GM21367 (cell line): ENCODE results near the gene CLGN.

Experiments used
- ATAC-seq: cut with Tn5 transposase; IDR thresholded peaks from one replicate; pipeline ENCODE4 v1.9.1; 2021; ENCODE audit not compliant: unreplicated experiment

The CLGN gene

GRCh38 chr4:140382732-140383131 lies 44.7 kb downstream of the CLGN start:
- ATAC-seq = no peak

DNA sequence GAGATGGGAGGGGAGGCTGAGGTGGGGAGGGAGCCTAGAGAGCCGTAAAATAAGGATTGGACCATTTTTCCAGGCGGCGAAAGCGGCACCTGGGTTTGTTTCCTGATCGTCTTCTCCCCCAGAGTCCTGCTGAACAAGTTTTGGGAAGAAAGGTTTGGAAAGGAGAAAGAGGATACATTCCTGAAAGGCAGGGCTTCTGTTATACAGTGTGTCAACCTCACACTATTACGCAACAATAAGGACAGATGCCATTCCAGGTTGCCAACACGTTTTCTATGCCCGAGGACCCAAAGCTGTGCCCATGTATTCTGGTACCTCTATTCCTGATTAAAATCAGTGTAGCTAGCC lies 53.3 kb downstream of the CLGN start:
- ATAC-seq = no peak

DNA sequence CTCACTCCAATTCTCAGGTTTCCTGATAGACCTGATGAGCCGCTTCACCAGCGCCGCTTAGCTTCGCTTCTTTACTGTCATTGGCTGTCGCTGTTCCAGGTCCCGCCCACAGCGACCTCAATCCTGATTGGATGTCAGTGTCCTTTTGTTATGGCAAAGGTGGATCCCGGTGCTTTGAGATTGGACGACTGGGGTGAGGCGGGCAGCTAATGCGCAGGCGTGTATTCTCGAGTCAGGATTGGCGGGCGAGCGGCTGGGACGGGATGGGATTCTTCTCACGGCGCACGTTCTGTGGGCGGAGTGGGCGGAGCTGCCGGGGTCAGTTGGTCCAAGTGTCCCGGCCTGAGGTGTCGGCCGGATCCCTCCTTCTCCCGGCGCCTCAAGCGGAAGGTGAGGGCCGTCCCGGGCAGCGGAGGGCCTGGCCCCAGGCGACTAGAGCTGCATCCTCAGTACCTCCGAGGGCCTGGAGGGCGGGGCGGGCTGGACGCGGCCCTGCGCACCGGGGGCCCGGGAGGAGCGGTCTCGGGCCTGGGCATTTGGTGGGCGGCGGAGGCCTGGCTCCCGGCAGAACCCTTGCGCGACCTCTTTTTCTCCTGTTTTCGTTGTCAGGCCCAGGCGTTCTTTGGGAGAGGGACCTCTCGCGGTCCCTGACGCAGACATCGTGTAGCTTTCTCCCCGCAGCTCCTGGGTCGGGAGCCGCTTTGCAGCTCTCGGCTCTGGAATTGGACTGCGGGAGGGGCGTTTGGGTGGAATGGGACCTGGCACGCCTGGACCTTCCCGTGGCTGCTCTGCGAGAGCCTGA lies 53.9 kb downstream of the CLGN start, which contains the start of gene SCOC:
SCOC (plus strand) TSS at position 319 of the 802 bp plus-strand sequence. CDS start 5,525 bp downstream, outside the sequence.
- ATAC-seq = peak; percentile 93

DNA sequence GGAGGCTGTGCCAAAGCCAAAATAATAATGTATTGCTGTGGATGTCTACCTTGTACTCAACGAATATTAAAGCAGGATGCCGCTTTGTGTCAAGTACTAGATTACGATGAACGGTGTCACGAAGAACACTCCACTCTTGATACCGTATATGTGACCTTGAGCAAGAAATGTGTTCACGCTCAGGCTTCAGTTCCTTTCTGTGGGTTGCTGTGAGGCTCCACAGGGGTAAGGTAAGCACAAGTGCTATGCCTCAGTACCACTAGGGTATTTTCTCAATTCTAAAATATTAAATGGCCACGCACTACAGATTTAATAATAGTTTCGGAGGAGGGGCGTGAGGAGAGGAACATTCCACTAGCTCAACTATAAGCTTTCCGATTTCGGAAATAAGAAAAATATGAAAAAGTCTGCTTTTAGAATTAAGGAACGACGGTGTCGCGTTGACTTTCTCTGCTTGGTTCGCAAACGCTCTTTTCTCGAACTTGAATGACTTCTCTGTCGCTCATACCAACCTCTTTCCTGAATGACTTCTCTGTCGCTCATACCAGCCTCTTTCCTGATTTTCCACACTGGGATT lies 54.6 kb downstream of the CLGN start:
- ATAC-seq = peak; percentile 60

- no peak for ATAC-seq
Measured at GRCh38 chr4:140368686-140369085, 58.8 kb downstream of the CLGN start.

- no peak for ATAC-seq
Measured at GRCh38 chr4:140367738-140368137, 59.7 kb downstream of the CLGN start.

DNA sequence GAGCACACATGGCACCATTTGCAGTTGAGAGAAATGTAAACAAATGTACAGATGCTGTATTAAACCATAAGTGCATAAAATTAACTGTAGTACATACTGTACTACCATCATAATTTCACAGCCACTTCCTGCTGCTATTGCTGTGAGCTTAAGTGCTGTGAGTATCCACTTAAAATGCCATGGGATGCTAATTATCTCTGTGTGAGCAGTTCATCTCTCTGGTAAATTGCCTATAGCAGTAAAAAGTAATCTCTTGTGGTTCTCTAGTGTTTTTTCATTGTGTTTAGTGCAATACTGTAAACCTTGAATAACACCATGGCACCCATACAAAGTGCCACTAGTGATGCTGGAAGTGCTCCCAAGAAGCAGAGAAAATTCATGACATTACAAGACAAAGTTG lies 63.9 kb downstream of the CLGN start:
- ATAC-seq = no peak

DNA sequence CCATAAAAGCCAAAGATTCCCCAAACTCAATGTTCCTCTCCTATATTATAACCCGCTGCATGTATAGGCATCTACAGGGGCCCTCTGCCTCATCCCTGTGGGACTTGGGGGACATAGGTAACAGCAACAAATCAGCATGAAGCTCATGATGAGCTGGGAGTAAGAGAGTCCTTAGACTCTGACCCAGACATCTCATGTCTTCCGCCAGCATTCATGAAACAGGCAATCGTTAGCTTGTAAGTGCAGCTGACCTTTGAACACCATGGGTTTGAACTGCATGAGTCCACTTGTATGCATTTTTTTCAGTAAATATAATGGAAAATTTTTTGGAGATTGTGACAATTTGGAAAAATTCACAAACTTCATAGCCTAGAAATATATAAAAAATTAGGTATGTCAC lies 64.4 kb downstream of the CLGN start:
- no peak for ATAC-seq

- ATAC-seq = no peak
Measured at GRCh38 chr4:140361099-140361498, 66.3 kb downstream of the CLGN start.

- peak; percentile 94 for ATAC-seq
Measured at GRCh38 chr4:140359562-140360427, 67.7 kb downstream of the CLGN start.

DNA sequence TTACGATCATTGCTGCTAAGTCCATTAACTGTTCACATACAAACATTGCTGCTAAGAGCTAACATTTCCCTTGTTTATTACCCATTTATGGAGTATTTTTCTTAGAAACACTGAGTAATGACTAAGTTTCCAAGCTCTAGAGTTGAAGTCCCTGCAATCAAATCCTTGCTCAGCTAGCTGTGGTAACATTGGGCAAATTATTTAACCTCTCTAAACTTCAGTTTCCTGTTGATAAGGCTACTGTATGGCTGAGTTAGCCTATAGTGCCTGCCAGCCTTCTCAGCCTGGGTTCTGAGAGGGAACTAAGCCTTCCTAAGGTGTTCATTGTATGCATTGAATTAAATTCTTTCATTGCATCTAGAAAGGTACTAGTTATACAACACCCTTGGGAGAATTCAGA lies 69.2 kb downstream of the CLGN start:
- ATAC-seq = no peak

DNA sequence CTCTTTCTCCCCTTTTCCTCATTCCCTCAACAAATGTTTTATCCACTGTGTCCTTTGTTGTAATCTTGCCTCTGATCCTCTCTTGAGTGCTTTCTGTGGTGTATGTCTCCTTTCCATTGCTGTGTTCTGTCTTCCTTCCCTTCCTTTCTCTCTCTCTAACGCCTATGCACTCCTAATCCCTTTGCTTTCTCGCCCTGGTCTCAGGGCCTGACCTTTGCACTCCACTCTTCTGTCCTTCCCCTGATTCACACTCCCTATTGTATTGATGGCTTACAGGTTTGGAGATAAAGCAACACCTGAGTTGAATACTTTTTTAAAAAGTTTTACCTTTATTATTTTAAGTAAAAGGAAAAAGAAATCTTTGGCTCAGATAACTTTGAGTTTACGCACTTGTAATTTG lies 69.6 kb downstream of the CLGN start:
- no peak for ATAC-seq

- no peak for ATAC-seq
Measured at GRCh38 chr4:140355288-140355687, 72.2 kb downstream of the CLGN start.

- no peak for ATAC-seq
Measured at GRCh38 chr4:140353786-140354185, 73.7 kb downstream of the CLGN start.

DNA sequence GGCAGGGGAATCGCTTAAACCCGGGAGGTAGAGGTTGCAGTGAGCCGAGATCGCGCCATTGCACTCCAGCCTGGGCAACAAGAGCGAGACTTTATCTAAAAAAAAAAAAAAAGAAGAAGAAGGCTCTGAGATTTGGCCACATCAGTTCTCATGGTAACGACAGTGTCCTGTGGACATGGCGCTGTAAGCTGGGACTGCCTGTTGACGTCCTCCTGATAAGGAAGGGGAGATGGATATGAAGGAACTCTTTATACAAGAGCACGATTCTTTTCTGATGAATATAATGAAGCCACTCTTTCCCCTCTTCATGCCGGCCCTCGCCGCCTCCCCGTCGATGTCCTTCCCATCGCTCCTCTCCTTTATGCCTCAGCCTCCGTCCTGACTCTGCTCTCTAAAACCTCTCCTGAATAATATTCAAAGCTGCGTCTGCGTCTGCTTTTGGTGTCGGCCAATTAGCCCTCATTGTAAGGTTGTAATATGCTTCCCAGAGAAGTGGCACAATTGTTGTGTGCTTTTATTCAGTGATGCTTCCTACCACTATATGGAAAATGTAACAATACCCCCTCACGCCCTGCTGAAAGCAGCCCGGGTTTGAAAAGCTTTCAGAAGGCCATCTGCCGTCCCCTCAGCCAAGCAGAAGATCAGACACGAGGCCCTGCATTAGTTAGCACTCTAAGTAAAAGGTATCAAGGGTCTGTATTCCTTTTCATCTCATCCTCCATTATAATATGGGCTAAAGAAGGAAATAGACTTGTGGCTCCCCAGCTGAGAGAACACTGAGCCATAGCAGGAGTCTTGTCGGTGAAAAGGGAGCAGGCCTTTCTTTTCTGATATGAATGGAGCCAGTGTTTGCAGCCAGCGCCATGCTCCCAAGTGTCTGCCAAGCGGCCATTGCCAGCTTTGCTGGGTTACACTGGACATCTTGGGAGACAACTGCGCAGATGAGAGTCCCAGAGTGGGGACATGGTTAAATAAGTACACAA lies 76.1 kb downstream of the CLGN start:
- ATAC-seq = no peak

GRCh38 chr4:140349816-140350215 lies 77.6 kb downstream of the CLGN start:
- no peak for ATAC-seq

DNA sequence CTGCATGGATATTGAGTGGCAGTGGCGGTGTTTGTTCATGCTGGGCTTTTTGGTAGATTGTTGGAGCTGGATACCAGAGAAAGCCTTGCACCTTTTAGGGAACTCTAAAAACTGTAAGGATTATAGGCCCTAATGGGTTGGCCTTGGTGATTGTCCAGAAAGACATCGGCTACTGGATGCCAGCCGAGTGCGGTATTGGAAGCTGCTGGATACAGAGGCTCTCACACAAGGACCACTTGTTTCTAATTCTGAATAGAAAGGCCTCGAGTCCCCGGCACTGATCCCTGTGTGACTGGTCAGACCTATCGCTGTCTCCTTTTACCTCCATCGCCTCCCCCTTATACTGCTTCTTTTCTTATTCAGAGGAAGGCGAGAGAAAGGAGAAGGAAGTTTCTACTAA lies 81.3 kb downstream of the CLGN start:
- no peak for ATAC-seq

DNA sequence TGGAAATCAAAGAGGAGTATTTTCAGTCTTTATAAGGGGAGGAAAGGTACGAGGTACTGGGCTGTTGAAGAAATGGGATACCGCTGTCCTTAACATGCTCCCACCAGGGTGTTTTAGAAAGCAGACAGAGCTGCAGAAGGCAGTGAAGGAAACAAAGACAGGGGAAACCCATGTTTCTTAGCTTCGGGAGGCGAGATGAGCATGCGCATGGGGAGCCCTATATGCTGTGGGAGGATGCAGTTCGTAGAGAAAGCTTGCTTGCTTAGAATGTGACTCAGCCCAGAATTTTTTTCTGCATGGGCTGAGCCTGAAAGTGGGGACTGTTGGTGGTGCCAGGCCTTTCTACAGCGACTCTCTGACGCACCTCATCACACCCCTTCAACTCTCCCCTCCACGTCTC lies 82.8 kb downstream of the CLGN start:
- no peak for ATAC-seq

GRCh38 chr4:140344101-140344500 lies 83.3 kb downstream of the CLGN start:
- ATAC-seq = no peak

GRCh38 chr4:140343303-140343702 lies 84.1 kb downstream of the CLGN start:
- ATAC-seq = peak; percentile 77

GRCh38 chr4:140342620-140343019 lies 84.8 kb downstream of the CLGN start:
- no peak for ATAC-seq
